HG03025 (cell line): Measurements from ENCODE around the gene BORCS5.
"Not testable (repeated sequence)": the region's sequence is repeated elsewhere in the genome, so short reads cannot be mapped to it uniquely, and the experiment has no call there.

ENCODE experiments used
- ATAC-seq: cut with Tn5 transposase; IDR thresholded peaks from one replicate; pipeline ENCODE4 v1.9.1; 2021; ENCODE audit warnings: mild to moderate bottlenecking, moderate library complexity; ENCODE audit not compliant: unreplicated experiment, low FRiP score

BORCS5 gene

GRCh38 chr12:12451098-12451497 is 94.2 kb downstream of the BORCS5 start:
- ATAC-seq, result no peak

- no peak for ATAC-seq
Measured at GRCh38 chr12:12452326-12452902, 95.5 kb downstream of the BORCS5 start.

- no peak for ATAC-seq
Measured at GRCh38 chr12:12453635-12454034, 96.8 kb downstream of the BORCS5 start.

- no peak for ATAC-seq
Measured at GRCh38 chr12:12454315-12454714, 97.4 kb downstream of the BORCS5 start.

- no peak for ATAC-seq
Measured at GRCh38 chr12:12456637-12457036, 99.8 kb downstream of the BORCS5 start.

- ATAC-seq, result no peak
Measured at GRCh38 chr12:12460935-12461922, 104.4 kb downstream of the BORCS5 start.

- ATAC-seq, result no peak
Measured at GRCh38 chr12:12461923-12462315, 105.0 kb downstream of the BORCS5 start.

- ATAC-seq, result no peak
Measured at GRCh38 chr12:12465522-12465921, 108.6 kb downstream of the BORCS5 start.

- ATAC-seq, result no peak
Measured at GRCh38 chr12:12466157-12466556, 109.3 kb downstream of the BORCS5 start.

- no peak for ATAC-seq
Measured at GRCh38 chr12:12467264-12467663, 110.4 kb downstream of the BORCS5 start.

- no peak for ATAC-seq
Measured at GRCh38 chr12:12467688-12468261, 110.9 kb downstream of the BORCS5 start.

GRCh38 chr12:12468575-12468974 is 111.7 kb downstream of the BORCS5 start:
- no peak for ATAC-seq

GRCh38 chr12:12469386-12469785 is 112.5 kb downstream of the BORCS5 start:
- no peak for ATAC-seq

GRCh38 chr12:12470751-12471306 is 114.0 kb downstream of the BORCS5 start:
- ATAC-seq, result no peak

- not testable (repeated sequence) for ATAC-seq
Measured at GRCh38 chr12:12471982-12472961, 115.4 kb downstream of the BORCS5 start.

GRCh38 chr12:12473223-12473622 is 116.3 kb downstream of the BORCS5 start:
- ATAC-seq, result no peak

- ATAC-seq, result no peak
Measured at GRCh38 chr12:12474471-12474928, 117.6 kb downstream of the BORCS5 start.

GRCh38 chr12:12474931-12475795 is 118.3 kb downstream of the BORCS5 start:
- ATAC-seq, result no peak
